Central memory CD8-positive, alpha-beta T cell (primary cell): ENCODE data around the gene SET.

Experiments
- ATAC-seq: fragments of 150-1000 bp; cut with Tn5 transposase; replicated peaks from 2 replicates; pipeline ENCODE4 v1.10.0; 2022; ENCODE audit warnings: mild to moderate bottlenecking, moderate FRiP score, moderate number of reproducible peaks; ENCODE audit not compliant: poor library complexity, severe bottlenecking; ENCODE audit errors: extremely low read depth
- DNase-seq, 2 donors: peaks; one replicate each; pipeline ENCODE4 v3.0.0; 2021; ENCODE audit warnings: low spot score in 2 of 2
- H3K27ac Mint-ChIP-seq: one replicate; pipeline ENCODE4 v1.8.0; 2022; ENCODE audit warnings: low read depth, mild to moderate bottlenecking, moderate library complexity, mixed read lengths
- H3K27me3 Mint-ChIP-seq: one replicate; pipeline ENCODE4 v1.8.0; 2022; ENCODE audit warnings: mixed read lengths
- H3K36me3 Mint-ChIP-seq: one replicate; pipeline ENCODE4 v1.8.0; 2022; ENCODE audit warnings: mild to moderate bottlenecking, moderate library complexity, mixed read lengths; ENCODE audit not compliant: insufficient read depth
- H3K4me1 Mint-ChIP-seq: one replicate; pipeline ENCODE4 v1.8.0; 2022; ENCODE audit warnings: mixed read lengths
- H3K4me3 Mint-ChIP-seq: one replicate; pipeline ENCODE4 v1.8.0; 2022; ENCODE audit warnings: mild to moderate bottlenecking, moderate library complexity, mixed read lengths
- H3K9me3 Mint-ChIP-seq: one replicate; pipeline ENCODE4 v1.8.0; 2022; ENCODE audit warnings: mixed read lengths

The SET gene

GRCh38 chr9:128720841-128721486, 31.9 kb downstream of the SET start:
- ATAC-seq (no peak), DNase-seq (no peak)
- H3K27ac Mint-ChIP-seq: no peak overlapping the region
- peaks cover 21% of the 10 kb centered on the region for H3K36me3 Mint-ChIP-seq
- H3K4me3 Mint-ChIP-seq: peak overlapping the region; percentile 27
- H3K9me3 Mint-ChIP-seq: no peaks in the 10 kb centered on the region
- H3K4me1 Mint-ChIP-seq: peaks cover 29% of the 10 kb centered on the region
- no peaks in the 10 kb centered on the region for H3K27me3 Mint-ChIP-seq

- DNase-seq (no peak), ATAC-seq (no peak)
- Mint-ChIP-seq H3K27me3 (no peaks in the 10 kb centered on the region), H3K4me3 (peak overlapping the region; percentile 86), H3K27ac (peak overlapping the region; percentile 93), H3K9me3 (no peaks in the 10 kb centered on the region), H3K4me1 (peaks cover 29% of the 10 kb centered on the region), H3K36me3 (peaks cover 21% of the 10 kb centered on the region)
Observed at GRCh38 chr9:128721487-128722010, 32.5 kb downstream of the SET start.

DNA sequence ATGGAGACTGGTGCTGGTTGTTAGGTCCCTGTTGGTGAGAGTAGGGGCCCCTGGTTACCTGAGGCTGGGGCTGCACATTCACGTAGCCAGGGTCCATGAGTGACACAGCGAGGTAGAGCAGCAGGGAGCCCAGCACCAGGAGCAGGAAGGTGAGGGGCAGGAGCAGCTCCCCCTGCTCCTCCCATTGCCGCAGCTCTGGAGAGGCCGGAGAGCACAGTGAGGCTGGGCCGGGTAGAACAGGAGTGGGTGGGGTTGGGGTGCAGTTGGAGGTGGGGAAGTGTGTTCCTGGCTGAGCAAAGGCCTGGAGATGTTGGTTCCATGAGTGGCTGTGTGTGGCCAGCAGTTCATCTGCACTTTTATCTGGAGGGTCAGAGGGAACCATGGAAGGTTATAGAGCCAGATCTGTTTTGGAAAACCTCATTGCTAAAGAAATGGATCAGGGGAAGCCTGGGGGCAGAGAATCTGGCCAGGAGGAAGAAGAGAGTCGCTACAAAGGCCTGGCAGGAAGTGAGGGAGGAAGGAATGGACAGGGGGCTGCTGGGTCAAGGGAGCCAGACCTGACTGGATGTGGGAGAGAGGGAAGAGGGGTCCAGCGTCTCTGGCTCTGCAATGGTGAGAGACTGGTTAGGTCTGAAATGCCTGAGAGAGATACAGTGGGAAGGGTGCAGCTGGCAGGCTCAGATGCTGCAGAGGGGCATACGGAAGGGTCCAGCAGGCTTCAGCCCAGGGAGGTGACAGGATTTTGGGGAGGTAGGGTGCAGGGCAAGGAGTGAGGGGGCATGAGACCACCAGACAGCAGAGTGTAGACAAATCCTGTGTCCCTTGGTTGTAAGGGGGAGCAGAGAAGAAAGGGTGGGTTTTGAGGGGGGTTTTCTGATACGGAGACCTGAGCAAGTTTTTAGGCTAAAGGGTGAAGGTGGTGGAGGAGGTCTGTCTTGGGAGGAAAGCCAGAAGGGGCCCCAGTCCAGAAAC, 33.6 kb downstream of the SET start:
- Mint-ChIP-seq H3K27me3 (no peaks in the 10 kb centered on the region), H3K36me3 (peaks cover 19% of the 10 kb centered on the region), H3K4me1 (peaks cover 29% of the 10 kb centered on the region), H3K27ac (peak overlapping the region; percentile 93), H3K4me3 (peak overlapping the region; percentile 86), H3K9me3 (no peaks in the 10 kb centered on the region)
- ATAC-seq (no peak), DNase-seq (no peak)

DNA sequence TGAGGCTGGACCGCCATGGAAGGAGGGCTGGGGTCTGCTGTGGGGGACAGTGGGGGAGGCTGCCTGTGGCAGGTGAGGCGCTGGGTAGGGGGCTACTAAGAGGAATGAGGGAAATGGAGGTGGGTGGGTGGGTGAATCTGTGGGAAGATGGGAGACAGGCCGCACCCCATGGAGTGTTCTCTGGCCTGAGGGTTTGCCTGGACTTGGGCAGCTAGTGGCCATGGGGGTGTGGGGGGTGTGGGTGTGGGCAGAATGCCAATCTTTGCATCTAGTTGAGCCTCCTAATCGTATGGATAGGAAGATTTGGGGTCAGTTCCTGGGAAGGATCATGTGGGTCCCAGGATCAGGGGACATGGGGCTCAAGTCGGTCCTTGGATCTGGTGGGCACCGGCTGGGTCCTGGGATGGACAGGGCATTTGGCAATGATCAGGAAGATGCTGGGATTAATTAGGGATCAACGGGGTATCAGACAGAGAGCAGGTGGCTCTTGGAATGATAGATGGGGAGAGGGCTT, 34.4 kb downstream of the SET start:
- no peaks in the 10 kb centered on the region for H3K9me3 Mint-ChIP-seq
- H3K27ac Mint-ChIP-seq: peak overlapping the region; percentile 93
- peak overlapping the region; percentile 86 for H3K4me3 Mint-ChIP-seq
- H3K27me3 Mint-ChIP-seq: no peaks in the 10 kb centered on the region
- H3K36me3 Mint-ChIP-seq: peaks cover 17% of the 10 kb centered on the region
- DNase-seq (no peak), ATAC-seq (no peak)
- H3K4me1 Mint-ChIP-seq: peaks cover 29% of the 10 kb centered on the region

DNA sequence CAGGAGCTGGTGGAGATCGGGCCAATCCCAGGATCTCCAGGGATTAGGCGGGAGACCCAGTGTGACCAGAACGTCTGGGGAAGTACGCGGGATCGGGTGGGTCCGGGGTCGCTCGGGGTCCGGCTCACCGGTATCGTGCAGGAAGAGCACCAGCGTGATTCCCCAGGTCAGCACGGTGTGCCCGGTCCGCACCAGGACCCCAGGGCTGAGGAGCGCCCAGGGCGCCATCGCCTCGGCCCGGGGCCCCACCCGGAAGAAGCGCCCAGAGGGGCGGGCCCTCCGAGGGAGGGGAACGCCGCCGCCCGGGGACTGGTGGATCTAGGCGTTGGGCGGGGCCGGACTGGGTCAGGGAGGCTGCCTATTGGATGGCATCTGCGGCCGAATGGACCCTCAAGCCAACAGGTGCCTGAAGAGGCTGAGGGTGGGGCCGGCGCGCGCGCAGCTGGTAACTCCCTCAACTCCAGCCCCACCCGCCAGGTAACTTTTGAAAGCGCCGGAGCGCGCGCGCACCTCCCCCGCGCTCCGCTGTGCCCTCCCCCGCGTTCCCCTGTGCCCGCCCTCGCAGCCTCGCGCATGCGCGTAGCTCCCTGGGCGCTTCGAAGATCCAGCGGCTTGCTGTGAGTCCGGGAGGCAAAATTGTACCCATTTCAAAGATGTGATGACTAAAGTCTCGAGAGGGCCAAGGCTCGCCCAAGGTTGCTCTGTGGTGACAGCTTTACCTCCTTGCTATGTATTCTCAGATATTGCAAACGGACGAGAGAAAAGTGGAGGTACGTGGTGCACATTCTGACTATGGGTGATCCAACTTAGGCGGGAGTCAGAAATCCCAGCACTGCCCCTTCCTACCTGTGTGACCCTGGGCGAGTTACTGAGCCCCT, 35.1 kb downstream of the SET start, which contains the start of gene ZDHHC12:
TSS of gene ZDHHC12 (minus strand) at position 262 of the 878 bp plus-strand sequence. CDS start at position 228, 34 bp downstream.
- H3K27me3 Mint-ChIP-seq: no peaks in the 10 kb centered on the region
- peaks cover 31% of the 10 kb centered on the region for H3K4me1 Mint-ChIP-seq
- peak; percentile 94 to 98 for DNase-seq
- no peaks in the 10 kb centered on the region for H3K9me3 Mint-ChIP-seq
- H3K27ac Mint-ChIP-seq: peak within 1 kb of the TSS; percentile 93
- peak; percentile 98 for ATAC-seq
- peak within 1 kb of the TSS; percentile 86 for H3K4me3 Mint-ChIP-seq
- peaks cover 17% of the 10 kb centered on the region for H3K36me3 Mint-ChIP-seq

DNA sequence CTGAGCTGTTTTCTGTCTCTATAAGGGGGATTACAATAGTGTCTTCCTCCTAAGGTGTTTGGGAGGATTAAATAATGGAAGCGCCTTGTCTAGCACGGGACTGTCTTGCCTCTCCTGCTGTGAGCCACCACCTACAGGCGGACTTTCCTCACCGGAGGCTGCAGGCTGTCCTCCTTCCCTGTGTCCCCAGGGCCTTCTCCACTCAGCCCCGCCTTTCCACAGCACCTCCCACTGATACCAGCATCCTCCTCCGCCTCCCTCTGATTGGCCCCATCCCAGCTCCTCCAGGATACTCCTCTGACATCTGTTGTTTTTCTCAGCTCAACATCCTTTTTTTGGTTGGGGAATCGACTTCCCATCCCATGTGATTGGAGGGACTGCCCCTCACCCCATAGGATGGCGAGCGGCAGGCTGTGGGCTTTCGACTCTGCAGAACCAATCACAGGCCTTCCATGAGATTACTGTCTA, 35.8 kb downstream of the SET start:
- Mint-ChIP-seq H3K9me3 (no peaks in the 10 kb centered on the region), H3K36me3 (peaks cover 19% of the 10 kb centered on the region), H3K4me1 (peaks cover 37% of the 10 kb centered on the region), H3K27me3 (no peaks in the 10 kb centered on the region), H3K4me3 (peak overlapping the region; percentile 86), H3K27ac (peak overlapping the region; percentile 93)
- no peak for DNase-seq
- ATAC-seq: peak; percentile 16

DNA sequence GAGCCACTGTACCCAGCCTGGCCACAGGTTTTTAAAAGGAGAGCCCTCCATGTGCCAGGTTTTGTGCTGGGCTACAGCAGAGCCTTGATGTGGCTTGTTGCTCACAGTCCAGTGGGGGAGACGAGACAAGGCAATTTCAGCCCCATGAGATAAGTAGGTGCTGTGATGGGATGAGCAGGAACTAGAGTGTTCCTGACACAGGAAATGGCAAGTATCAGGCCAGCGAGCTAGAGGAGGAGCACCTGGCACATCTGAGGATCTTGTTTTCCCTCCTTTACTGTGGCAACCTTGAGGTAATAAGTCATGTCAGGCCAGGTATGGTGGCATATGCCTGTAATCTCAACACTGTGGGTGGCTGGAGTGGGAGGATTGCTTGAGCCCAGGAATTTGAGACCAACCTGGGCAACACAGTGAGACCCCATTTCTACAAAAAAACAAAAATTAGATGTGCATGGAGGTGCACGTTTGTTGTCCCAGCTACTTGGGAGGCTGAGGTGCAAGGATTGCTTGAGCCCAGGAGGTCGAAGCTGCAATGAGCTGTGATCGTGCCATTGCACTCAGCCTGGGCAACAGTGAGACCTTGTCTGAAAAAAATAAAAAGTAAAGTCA, 38.7 kb downstream of the SET start:
- H3K4me3 Mint-ChIP-seq: no peak overlapping the region
- H3K27me3 Mint-ChIP-seq: no peaks in the 10 kb centered on the region
- DNase-seq: no peak
- H3K9me3 Mint-ChIP-seq: no peaks in the 10 kb centered on the region
- peak overlapping the region; percentile 76 for H3K27ac Mint-ChIP-seq
- H3K4me1 Mint-ChIP-seq: peaks cover 29% of the 10 kb centered on the region
- no peak for ATAC-seq
- H3K36me3 Mint-ChIP-seq: peaks cover 16% of the 10 kb centered on the region

- no peak for ATAC-seq
- no peak for DNase-seq
- Mint-ChIP-seq H3K36me3 (peaks cover 16% of the 10 kb centered on the region), H3K4me1 (peaks cover 24% of the 10 kb centered on the region), H3K4me3 (no peak overlapping the region), H3K27me3 (no peaks in the 10 kb centered on the region), H3K27ac (peak overlapping the region; percentile 76), H3K9me3 (no peaks in the 10 kb centered on the region)
Observed at GRCh38 chr9:128728298-128728697, 39.3 kb downstream of the SET start.

DNA sequence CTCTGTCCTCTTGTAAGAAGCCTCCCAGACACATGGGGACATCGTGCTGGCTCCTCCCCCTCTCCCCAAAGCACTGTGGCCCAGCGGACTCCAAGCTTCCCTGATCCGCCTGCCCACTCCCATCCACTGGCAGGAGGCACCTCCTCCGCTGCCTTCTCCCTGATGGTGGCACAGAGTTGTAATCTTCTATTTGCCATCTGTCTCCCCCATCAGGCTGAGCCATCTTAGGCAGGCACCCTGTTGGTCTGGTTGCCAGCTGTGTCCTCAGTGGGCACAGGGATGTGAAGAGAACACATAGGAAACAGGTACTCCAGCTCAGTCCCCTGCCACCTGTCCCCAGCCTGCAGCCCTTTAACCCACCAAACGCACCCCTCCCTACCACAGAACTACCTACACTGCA, 40.3 kb downstream of the SET start:
- Mint-ChIP-seq H3K9me3 (no peaks in the 10 kb centered on the region), H3K4me1 (peaks cover 18% of the 10 kb centered on the region), H3K27ac (peak overlapping the region; percentile 76), H3K36me3 (peaks cover 15% of the 10 kb centered on the region), H3K4me3 (no peak overlapping the region), H3K27me3 (no peaks in the 10 kb centered on the region)
- no peak for ATAC-seq
- no peak for DNase-seq

- Mint-ChIP-seq H3K36me3 (peaks cover 14% of the 10 kb centered on the region), H3K9me3 (no peaks in the 10 kb centered on the region), H3K4me3 (no peak overlapping the region), H3K27me3 (no peaks in the 10 kb centered on the region), H3K4me1 (peaks cover 11% of the 10 kb centered on the region), H3K27ac (peak overlapping the region; percentile 76)
- no peak for DNase-seq
- ATAC-seq: no peak
Observed at GRCh38 chr9:128729766-128730517, 40.9 kb downstream of the SET start.

GRCh38 chr9:128731093-128731492, 42.1 kb downstream of the SET start:
- H3K4me1 Mint-ChIP-seq: peaks cover 8% of the 10 kb centered on the region
- peaks cover 18% of the 10 kb centered on the region for H3K36me3 Mint-ChIP-seq
- H3K9me3 Mint-ChIP-seq: no peaks in the 10 kb centered on the region
- no peaks in the 10 kb centered on the region for H3K27me3 Mint-ChIP-seq
- ATAC-seq (no peak), DNase-seq (no peak)
- no peak overlapping the region for H3K4me3 Mint-ChIP-seq
- peak overlapping the region; percentile 29 for H3K27ac Mint-ChIP-seq
